Panc1 (cell line): ENCODE measurements around the gene LPP.

ENCODE experiments used
- POLR2AphosphoS5 ChIP-seq: IDR thresholded peaks from 2 replicates; pipeline ENCODE4 v1.6.1; 2012; ENCODE audit warnings: mild to moderate bottlenecking, low read depth, low read length, moderate library complexity
- TCF7L2 ChIP-seq: IDR thresholded peaks from 2 replicates; pipeline ENCODE4 v1.6.1; 2011; ENCODE audit warnings: mild to moderate bottlenecking, low read depth, low read length, inconsistent platforms
- TF ChIP-seq, protein P1 (sequence below): fragments of 450-650 bp; IDR thresholded peaks from 2 replicates; pipeline ENCODE4 v1.5.1; 2017; ENCODE audit warnings: mild to moderate bottlenecking
- TF ChIP-seq, protein P2 (sequence below), 2 experiments: IDR thresholded peaks; 2 replicates each; pipeline ENCODE4 v1.6.1; 2011 to 2012; ENCODE audit warnings: low read depth in 2 of 2, control low read depth in 1 of 2, low read length in 1 of 2, mild to moderate bottlenecking in 1 of 2, moderate library complexity in 1 of 2; ENCODE audit not compliant: insufficient read depth in 1 of 2

DNA sequence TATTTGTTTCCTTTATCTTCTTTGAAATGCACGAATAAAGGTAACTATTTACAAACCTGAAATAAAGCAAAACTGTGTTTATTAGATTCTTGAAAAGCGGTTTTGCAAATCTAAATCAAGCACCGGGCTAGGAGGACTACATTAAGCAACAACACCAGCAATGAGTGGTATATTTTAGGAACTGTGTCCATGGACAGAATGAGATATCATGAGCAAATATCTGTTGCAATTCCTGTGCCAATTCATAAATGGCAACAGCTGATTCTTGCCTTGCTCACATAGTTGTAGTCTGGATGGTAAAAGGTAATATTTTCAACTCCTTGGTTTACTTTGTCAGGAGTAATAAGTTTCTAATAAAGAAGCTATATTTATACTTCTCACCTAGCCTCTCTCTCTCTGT, 403.3 kb downstream of the LPP start:
- TF ChIP-seq, protein P1, sequence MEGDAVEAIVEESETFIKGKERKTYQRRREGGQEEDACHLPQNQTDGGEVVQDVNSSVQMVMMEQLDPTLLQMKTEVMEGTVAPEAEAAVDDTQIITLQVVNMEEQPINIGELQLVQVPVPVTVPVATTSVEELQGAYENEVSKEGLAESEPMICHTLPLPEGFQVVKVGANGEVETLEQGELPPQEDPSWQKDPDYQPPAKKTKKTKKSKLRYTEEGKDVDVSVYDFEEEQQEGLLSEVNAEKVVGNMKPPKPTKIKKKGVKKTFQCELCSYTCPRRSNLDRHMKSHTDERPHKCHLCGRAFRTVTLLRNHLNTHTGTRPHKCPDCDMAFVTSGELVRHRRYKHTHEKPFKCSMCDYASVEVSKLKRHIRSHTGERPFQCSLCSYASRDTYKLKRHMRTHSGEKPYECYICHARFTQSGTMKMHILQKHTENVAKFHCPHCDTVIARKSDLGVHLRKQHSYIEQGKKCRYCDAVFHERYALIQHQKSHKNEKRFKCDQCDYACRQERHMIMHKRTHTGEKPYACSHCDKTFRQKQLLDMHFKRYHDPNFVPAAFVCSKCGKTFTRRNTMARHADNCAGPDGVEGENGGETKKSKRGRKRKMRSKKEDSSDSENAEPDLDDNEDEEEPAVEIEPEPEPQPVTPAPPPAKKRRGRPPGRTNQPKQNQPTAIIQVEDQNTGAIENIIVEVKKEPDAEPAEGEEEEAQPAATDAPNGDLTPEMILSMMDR: no peak
- TF ChIP-seq, protein P2, sequence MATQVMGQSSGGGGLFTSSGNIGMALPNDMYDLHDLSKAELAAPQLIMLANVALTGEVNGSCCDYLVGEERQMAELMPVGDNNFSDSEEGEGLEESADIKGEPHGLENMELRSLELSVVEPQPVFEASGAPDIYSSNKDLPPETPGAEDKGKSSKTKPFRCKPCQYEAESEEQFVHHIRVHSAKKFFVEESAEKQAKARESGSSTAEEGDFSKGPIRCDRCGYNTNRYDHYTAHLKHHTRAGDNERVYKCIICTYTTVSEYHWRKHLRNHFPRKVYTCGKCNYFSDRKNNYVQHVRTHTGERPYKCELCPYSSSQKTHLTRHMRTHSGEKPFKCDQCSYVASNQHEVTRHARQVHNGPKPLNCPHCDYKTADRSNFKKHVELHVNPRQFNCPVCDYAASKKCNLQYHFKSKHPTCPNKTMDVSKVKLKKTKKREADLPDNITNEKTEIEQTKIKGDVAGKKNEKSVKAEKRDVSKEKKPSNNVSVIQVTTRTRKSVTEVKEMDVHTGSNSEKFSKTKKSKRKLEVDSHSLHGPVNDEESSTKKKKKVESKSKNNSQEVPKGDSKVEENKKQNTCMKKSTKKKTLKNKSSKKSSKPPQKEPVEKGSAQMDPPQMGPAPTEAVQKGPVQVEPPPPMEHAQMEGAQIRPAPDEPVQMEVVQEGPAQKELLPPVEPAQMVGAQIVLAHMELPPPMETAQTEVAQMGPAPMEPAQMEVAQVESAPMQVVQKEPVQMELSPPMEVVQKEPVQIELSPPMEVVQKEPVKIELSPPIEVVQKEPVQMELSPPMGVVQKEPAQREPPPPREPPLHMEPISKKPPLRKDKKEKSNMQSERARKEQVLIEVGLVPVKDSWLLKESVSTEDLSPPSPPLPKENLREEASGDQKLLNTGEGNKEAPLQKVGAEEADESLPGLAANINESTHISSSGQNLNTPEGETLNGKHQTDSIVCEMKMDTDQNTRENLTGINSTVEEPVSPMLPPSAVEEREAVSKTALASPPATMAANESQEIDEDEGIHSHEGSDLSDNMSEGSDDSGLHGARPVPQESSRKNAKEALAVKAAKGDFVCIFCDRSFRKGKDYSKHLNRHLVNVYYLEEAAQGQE (IDR thresholded peaks at IDR 0.05; ENCODE audit: insufficient read depth in 1 of 2, low read depth in 2 of 2, low read length in 1 of 2): no peak
- TF ChIP-seq POLR2AphosphoS5: no peak
- no peak for TF ChIP-seq TCF7L2
